Endometrium (tissue), 2 donors: ENCODE measurements around the gene PSMB5.

Source experiments
- FAIRE-seq: peaks from 2 replicates; lab custom pipeline; 2012; peaks lifted over from hg19 to GRCh38; lab: Jason Lieb, UNC
- donor health status: control.
- donor health status: control.

The PSMB5 gene

GRCh38 chr14:23058654-23059504 is 24.2 kb upstream of the PSMB5 start:
- FAIRE-seq: no peak

- no peak for FAIRE-seq
These were observed 23.3 kb upstream of the PSMB5 start for GRCh38 chr14:23057757-23058653.

GRCh38 chr14:23056956-23057756 is 22.5 kb upstream of the PSMB5 start, which contains the start of gene CDH24:
Gene CDH24, minus strand, starts transcription at chr14:23057520. Its CDS starts 1,787 bp downstream, at chr14:23055733.
- no peak for FAIRE-seq

GRCh38 chr14:23056145-23056955 is 21.6 kb upstream of the PSMB5 start:
- no peak for FAIRE-seq

GRCh38 chr14:23055621-23056144 is 21.0 kb upstream of the PSMB5 start:
- no peak for FAIRE-seq

- FAIRE-seq: no peak
These were observed 20.4 kb upstream of the PSMB5 start for GRCh38 chr14:23055147-23055550.

GRCh38 chr14:23054000-23054811 is 19.5 kb upstream of the PSMB5 start:
- FAIRE-seq: no peak

GRCh38 chr14:23053426-23053825 is 18.7 kb upstream of the PSMB5 start:
- no peak for FAIRE-seq

- FAIRE-seq: no peak
These were observed 18.0 kb upstream of the PSMB5 start for GRCh38 chr14:23052671-23053070.

GRCh38 chr14:23052182-23052623 is 17.5 kb upstream of the PSMB5 start:
- no peak for FAIRE-seq

- FAIRE-seq: no peak
These were observed 16.7 kb upstream of the PSMB5 start for GRCh38 chr14:23051141-23052057.

- no peak for FAIRE-seq
These were observed 14.3 kb upstream of the PSMB5 start for GRCh38 chr14:23049011-23049410.

- FAIRE-seq: no peak
These were observed 13.3 kb upstream of the PSMB5 start for GRCh38 chr14:23047751-23048693.

- no peak for FAIRE-seq
These were observed 12.4 kb upstream of the PSMB5 start for GRCh38 chr14:23047034-23047634.

- no peak for FAIRE-seq
These were observed 11.0 kb upstream of the PSMB5 start for GRCh38 chr14:23045419-23046357.

- no peak for FAIRE-seq
These were observed 10.1 kb upstream of the PSMB5 start for GRCh38 chr14:23044840-23045239.
